ENCODE measurements around the gene CDK14.

Gene CDK14

GRCh38 chr7:91103363-91103762 is 507.2 kb downstream of the CDK14 start:
- TF ChIP-seq CTCF (IDR thresholded peaks at IDR 0.05): no peak

- no peak for TF ChIP-seq CTCF (IDR thresholded peaks at IDR 0.05)
These were observed 511.3 kb downstream of the CDK14 start for GRCh38 chr7:91107460-91107859.

- TF ChIP-seq CTCF (IDR thresholded peaks at IDR 0.05): no peak
These were observed 513.1 kb downstream of the CDK14 start for GRCh38 chr7:91109200-91109599.

- no peak for TF ChIP-seq CTCF (IDR thresholded peaks at IDR 0.05)
These were observed 516.8 kb downstream of the CDK14 start for GRCh38 chr7:91112902-91113341.

GRCh38 chr7:91114232-91114631 is 518.1 kb downstream of the CDK14 start:
- TF ChIP-seq CTCF (IDR thresholded peaks at IDR 0.05): no peak

- no peak for TF ChIP-seq CTCF (IDR thresholded peaks at IDR 0.05)
These were observed 530.6 kb downstream of the CDK14 start for GRCh38 chr7:91126762-91127161.

GRCh38 chr7:91127325-91127724 is 531.2 kb downstream of the CDK14 start:
- no peak for TF ChIP-seq CTCF (IDR thresholded peaks at IDR 0.05)

GRCh38 chr7:91127959-91128358 is 531.8 kb downstream of the CDK14 start:
- TF ChIP-seq CTCF (IDR thresholded peaks at IDR 0.05): no peak

Measured in LNCAP (cell line).